Spleen (tissue), 11 donors: ENCODE measurements around the gene AMOTL2. TPM values are rescaled to one million over a fixed set of nuclear protein-coding genes. Genes with fewer than 3 reads are reported as not detected.

Source experiments
- DNase-seq: peaks from one replicate; pipeline ENCODE4 v3.0.0-alpha.2; 2020
- H3K27ac ChIP-seq, 8 donors: fragments of 200-600 bp; sonication (generic) in 7 of 8; 1 replicate in 4 of 8; 2 replicates in 4 of 8; pipeline versions ENCODE4 v1.5.0 to v1.8.0; 2016 to 2021; ENCODE audit warnings: inconsistent platforms in 4 of 8, mild to moderate bottlenecking in 4 of 8, moderate library complexity in 1 of 8
- H3K27me3 ChIP-seq, 7 donors: fragments of 200-600 bp; sonication (generic) in 6 of 7; replicated peaks in 1 of 7; 1 replicate in 4 of 7; 2 replicates in 3 of 7; pipeline versions ENCODE4 v1.5.0 to v1.8.0; 2016 to 2021; ENCODE audit warnings: inconsistent platforms in 3 of 7, mild to moderate bottlenecking in 1 of 7
- H3K36me3 ChIP-seq, 6 donors: fragments of 200-600 bp; sonication (generic) in 5 of 6; 1 replicate in 4 of 6; 2 replicates in 2 of 6; pipeline versions ENCODE4 v1.5.0 to v1.8.0; 2016 to 2021; ENCODE audit warnings: inconsistent platforms in 2 of 6
- H3K4me1 ChIP-seq, 6 donors: fragments of 200-600 bp; sonication (generic) in 5 of 6; 1 replicate in 3 of 6; 2 replicates in 3 of 6; pipeline versions ENCODE4 v1.5.0 to v1.8.0; 2016 to 2021; ENCODE audit warnings: inconsistent platforms in 3 of 6
- H3K4me3 ChIP-seq, 8 donors: fragments of 200-600 bp; sonication (generic) in 7 of 8; 1 replicate in 4 of 8; 2 replicates in 4 of 8; pipeline versions ENCODE4 v1.5.0 to v1.8.0; 2016 to 2021; ENCODE audit warnings: inconsistent platforms in 4 of 8, mild to moderate bottlenecking in 4 of 8, moderate library complexity in 2 of 8
- H3K9me3 ChIP-seq, 8 donors: fragments of 200-600 bp; sonication (generic) in 7 of 8; 1 replicate in 4 of 8; 2 replicates in 4 of 8; pipeline versions ENCODE4 v1.5.0 to v1.8.0; 2016 to 2021; ENCODE audit warnings: inconsistent platforms in 4 of 8
- CTCF ChIP-seq, 11 experiments: fragments of 200-600 bp in 7 of 11; fragments of 450-650 bp in 4 of 11; sonication (generic) in 4 of 11; IDR thresholded peaks in 8 of 11; conservative IDR thresholded peaks in 3 of 11; 1 replicate in 7 of 11; 2 replicates in 4 of 11; pipeline versions ENCODE4 v1.4.0 to v1.8.0; 2016 to 2021; ENCODE audit warnings: antibody characterized with exemption in 11 of 11, inconsistent platforms in 4 of 11, mild to moderate bottlenecking in 1 of 11
- POLR2A ChIP-seq, 3 donors: fragments of 450-650 bp; IDR thresholded peaks; one replicate each; pipeline ENCODE4 v1.5.1; 2017; ENCODE audit warnings: antibody characterized with exemption in 3 of 3, mild to moderate bottlenecking in 1 of 3
- POLR2AphosphoS5 ChIP-seq, 3 donors: sonication (generic); formaldehyde crosslinking; IDR thresholded peaks; one replicate each; pipeline ENCODE4 v1.5.1; 2017; ENCODE audit warnings: antibody characterized with exemption in 3 of 3
- WGBS, 5 donors: extraction: QIAGEN DNeasy Blood & Tissue Kit in 3 of 5; methylation state at CpG; one replicate each; pipeline versions ENCODE4 v1.1.5 to v1.1.7; 2013 to 2018; 5-methylcytosine and 5-hydroxymethylcytosine counted together
- intact Hi-C: fragments of 100-400 bp; cut with DNase I; formaldehyde crosslinking; loops from one replicate; pipeline ENCODE4 v1.15.0; 2023; ENCODE audit warnings: low total_unique reads
- polyA plus RNA-seq, 3 donors: library from polyadenylated mRNA; stranded (reverse); fragments of 200-250 nt; gene quantifications; one replicate each; pipeline ENCODE4 v1.2.1, GENCODE V29; 2013
- total RNA-seq, 7 donors: library from RNA; depleted of rRNA in 3 of 7; stranded (reverse); fragments of >200 nt in 3 of 7; fragmentation: NEBNext Ultra II Directional in 4 of 7; extraction: Animal tissue kit (Norgen Biotek cat#: 25700) in 4 of 7; gene quantifications; one replicate each; pipeline versions ENCODE4 v1.1.0 to v1.2.1, GENCODE V29; 2016 to 2021
- donor health status: healthy with polysubstance abuse.
- donor health status: DM: no; HTN: no; CAD: no; lungs with moderate emphysema.
- donor health status: DM: no; HTN: no; CAD: no.
- donor health status: Bipolar disorder and iron deficiency.
- donor health status: healthy.
- donor health status: DM: no; HTN: no; CAD: no.
- donor health status: DM: yes; HTN: yes; CAD: no.

AMOTL2 gene
- total and polyA plus RNA-seq, 10 donors: 3.8 to 83.4 (median 40.4) TPM

- intact Hi-C loops: no loop called here
- no peak overlapping the region for H3K27ac ChIP-seq
- H3K9me3 ChIP-seq: no peaks in the 10 kb centered on the region
- H3K36me3 ChIP-seq: no peaks in the 10 kb centered on the region
- H3K4me1 ChIP-seq: peaks cover 0 to 12% (median 0%) of the 10 kb centered on the region in 6 donors
- no peak overlapping the region for H3K4me3 ChIP-seq
- H3K27me3 ChIP-seq: no peaks in the 10 kb centered on the region
- no peak for DNase-seq
- 81 to 88% (median 82%) methylated on average over 5 of the region's 5 CpGs for WGBS, 5 donors
- no peak for TF ChIP-seq POLR2AphosphoS5 (IDR thresholded peaks at IDR 0.05)
- no peak for TF ChIP-seq CTCF (IDR thresholded peaks at IDR 0.05 in 8 of 11, conservative IDR thresholded peaks at IDR 0.05 in 3 of 11)
- TF ChIP-seq POLR2A (IDR thresholded peaks at IDR 0.05): no peak
Observed at GRCh38 chr3:134339913-134340312, 34.3 kb downstream of the AMOTL2 start.

GRCh38 chr3:134339331-134339730 lies 34.9 kb downstream of the AMOTL2 start:
- Histone ChIP-seq H3K27ac (no peak overlapping the region), H3K36me3 (no peaks in the 10 kb centered on the region), H3K4me1 (peaks cover 0 to 11% (median 2%) of the 10 kb centered on the region in 6 donors), H3K27me3 (no peaks in the 10 kb centered on the region), H3K9me3 (no peaks in the 10 kb centered on the region), H3K4me3 (no peak overlapping the region)
- no peak for DNase-seq
- 89 to 98% (median 92%) methylated on average over 8 to 9 of the region's 9 CpGs for WGBS, 5 donors
- TF ChIP-seq CTCF (IDR thresholded peaks at IDR 0.05 in 8 of 11, conservative IDR thresholded peaks at IDR 0.05 in 3 of 11) (no peak), POLR2AphosphoS5 (IDR thresholded peaks at IDR 0.05) (no peak), POLR2A (IDR thresholded peaks at IDR 0.05) (no peak)
- intact Hi-C loops: no loop called here

GRCh38 chr3:134338516-134339261 lies 35.6 kb downstream of the AMOTL2 start:
- no peak for DNase-seq
- intact Hi-C loops: no loop called here
- no peak for TF ChIP-seq POLR2A (IDR thresholded peaks at IDR 0.05)
- TF ChIP-seq POLR2AphosphoS5 (IDR thresholded peaks at IDR 0.05): no peak
- TF ChIP-seq CTCF (IDR thresholded peaks at IDR 0.05 in 8 of 11, conservative IDR thresholded peaks at IDR 0.05 in 3 of 11): no peak
- Histone ChIP-seq H3K27me3 (no peaks in the 10 kb centered on the region), H3K36me3 (no peaks in the 10 kb centered on the region), H3K4me1 (peaks cover 0 to 14% (median 4%) of the 10 kb centered on the region in 6 donors), H3K27ac (no peak overlapping the region), H3K9me3 (no peaks in the 10 kb centered on the region), H3K4me3 (no peak overlapping the region)
- WGBS, 5 donors: 73 to 96% (median 91%) methylated on average over 5 of the region's 5 CpGs

- H3K27ac ChIP-seq: no peak overlapping the region
- H3K4me1 ChIP-seq: peaks cover 0 to 18% (median 4%) of the 10 kb centered on the region in 6 donors
- H3K27me3 ChIP-seq: no peaks in the 10 kb centered on the region
- TF ChIP-seq CTCF (IDR thresholded peaks at IDR 0.05 in 8 of 11, conservative IDR thresholded peaks at IDR 0.05 in 3 of 11) (no peak), POLR2A (IDR thresholded peaks at IDR 0.05) (no peak), POLR2AphosphoS5 (IDR thresholded peaks at IDR 0.05) (no peak)
- DNase-seq: no peak
- no peaks in the 10 kb centered on the region for H3K9me3 ChIP-seq
- H3K36me3 ChIP-seq: no peaks in the 10 kb centered on the region
- WGBS, 5 donors: 86 to 100% (median 95%) methylated on average over 1 to 2 of the region's 2 CpGs
- intact Hi-C loops: no loop called here
- no peak overlapping the region for H3K4me3 ChIP-seq
Observed at GRCh38 chr3:134338201-134338512, 36.1 kb downstream of the AMOTL2 start.
